Right kidney (tissue), 9 donors: ENCODE results near the gene CCL22.
"Not testable (repeated sequence)": the region's sequence is repeated elsewhere in the genome, so short reads cannot be mapped to it uniquely, and the experiment has no call there.

Experiments used
- DNase-seq: peaks from one replicate; pipeline ENCODE4 v3.0.0-alpha.2; 2016
- long read RNA-seq, 8 donors: transcript quantifications; one replicate each; lab custom pipeline, GENCODE V29; 2026

Gene CCL22
- long read RNA-seq, donor 1 = 0 reads
- long read RNA-seq, donor 2 = 0 reads
- long read RNA-seq, donor 3 = 0 reads
- long read RNA-seq, donor 4 = 0 reads
- long read RNA-seq, donor 5 = 0 reads
- long read RNA-seq, donor 6 = 0 reads
- long read RNA-seq, donor 7 = 0 reads
- long read RNA-seq, donor 8 = 0 reads

GRCh38 chr16:57358527-57359095 lies at the start of gene CCL22:
CCL22 (plus strand) TSS chr16:57358783; CDS start chr16:57358817, 34 bp downstream.
- DNase-seq = no peak

GRCh38 chr16:57310801-57311200 lies 47.8 kb upstream of the CCL22 start:
- DNase-seq = no peak

- DNase-seq = no peak
Measured at GRCh38 chr16:57313509-57313908, 45.1 kb upstream of the CCL22 start.

- no peak for DNase-seq
Measured at GRCh38 chr16:57314161-57314785, 44.3 kb upstream of the CCL22 start.

- DNase-seq = no peak
Measured at GRCh38 chr16:57315416-57315815, 43.2 kb upstream of the CCL22 start.

GRCh38 chr16:57316390-57317017 lies 42.1 kb upstream of the CCL22 start:
- DNase-seq = no peak

- DNase-seq = no peak
Measured at GRCh38 chr16:57318240-57318970, 40.2 kb upstream of the CCL22 start.

- DNase-seq = no peak
Measured at GRCh38 chr16:57319646-57320045, 38.9 kb upstream of the CCL22 start.

GRCh38 chr16:57324749-57325148 lies 33.8 kb upstream of the CCL22 start:
- DNase-seq = no peak

GRCh38 chr16:57325458-57325857 lies 33.1 kb upstream of the CCL22 start:
- DNase-seq = no peak

GRCh38 chr16:57329718-57330327 lies 28.8 kb upstream of the CCL22 start:
- no peak for DNase-seq

GRCh38 chr16:57331355-57331754 lies 27.2 kb upstream of the CCL22 start:
- DNase-seq = no peak

GRCh38 chr16:57333402-57333801 lies 25.2 kb upstream of the CCL22 start:
- no peak for DNase-seq

GRCh38 chr16:57335366-57335765 lies 23.2 kb upstream of the CCL22 start:
- DNase-seq = no peak

- no peak for DNase-seq
Measured at GRCh38 chr16:57341062-57341440, 17.5 kb upstream of the CCL22 start.

- no peak for DNase-seq
Measured at GRCh38 chr16:57341441-57342303, 16.9 kb upstream of the CCL22 start.

GRCh38 chr16:57342606-57343005 lies 16.0 kb upstream of the CCL22 start:
- DNase-seq = not testable (repeated sequence)

GRCh38 chr16:57343221-57343620 lies 15.4 kb upstream of the CCL22 start:
- no peak for DNase-seq

GRCh38 chr16:57344094-57344493 lies 14.5 kb upstream of the CCL22 start:
- not testable (repeated sequence) for DNase-seq

- no peak for DNase-seq
Measured at GRCh38 chr16:57345021-57345420, 13.6 kb upstream of the CCL22 start.

- DNase-seq = no peak
Measured at GRCh38 chr16:57345666-57346204, 12.8 kb upstream of the CCL22 start.
